NT2/D1 (cell line): ENCODE results near the gene FAM24A.

ENCODE experiments used
- YY1 ChIP-seq: IDR thresholded peaks from 2 replicates; pipeline ENCODE4 v1.6.1; 2011; ENCODE audit not compliant: insufficient read length, insufficient read depth
- ZNF274 ChIP-seq: IDR thresholded peaks from 2 replicates; pipeline ENCODE4 v1.6.1; 2011; ENCODE audit warnings: mild to moderate bottlenecking, low read depth, low read length

- TF ChIP-seq ZNF274 (no peak), YY1 (no peak)
Observed at GRCh38 chr10:122955892-122956291, 45.5 kb downstream of the FAM24A start.
